Myocyte (in vitro differentiated cells): ENCODE measurements around the gene PRSS1. TPM values are rescaled to one million over a fixed set of nuclear protein-coding genes. Genes with fewer than 3 reads are reported as not detected.
A peak's percentile ranks its signal among the peaks of the same experiment; 100 is the strongest.
"Not testable (repeated sequence)": the region's sequence is repeated elsewhere in the genome, so short reads cannot be mapped to it uniquely, and the experiment has no call there.

Experiments
- DNase-seq: peaks from one replicate; pipeline ENCODE4 v3.0.0-alpha.2; 2012; ENCODE audit warnings: low read depth
- total RNA-seq: library from RNA; depleted of rRNA; stranded (reverse); fragments of >200 nt; gene quantifications from 2 replicates; pipeline ENCODE4 v1.2.3, GENCODE V29; 2014

The PRSS1 gene
- total RNA-seq, 1 donor from 2014 or later, result not detected

DNA sequence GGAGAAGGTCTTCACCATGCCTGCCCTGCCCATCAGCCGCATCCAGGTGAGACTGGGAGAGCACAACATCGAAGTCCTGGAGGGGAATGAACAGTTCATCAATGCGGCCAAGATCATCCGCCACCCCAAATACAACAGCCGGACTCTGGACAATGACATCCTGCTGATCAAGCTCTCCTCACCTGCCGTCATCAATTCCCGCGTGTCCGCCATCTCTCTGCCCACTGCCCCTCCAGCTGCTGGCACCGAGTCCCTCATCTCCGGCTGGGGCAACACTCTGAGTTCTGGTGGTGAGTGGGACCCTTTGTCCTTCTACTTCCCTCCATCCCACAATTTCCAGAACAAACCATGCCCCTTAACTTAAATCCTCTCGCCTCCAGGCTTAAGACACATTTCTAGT, 24.0 kb downstream of the PRSS1 start:
- DNase-seq, result no peak

DNA sequence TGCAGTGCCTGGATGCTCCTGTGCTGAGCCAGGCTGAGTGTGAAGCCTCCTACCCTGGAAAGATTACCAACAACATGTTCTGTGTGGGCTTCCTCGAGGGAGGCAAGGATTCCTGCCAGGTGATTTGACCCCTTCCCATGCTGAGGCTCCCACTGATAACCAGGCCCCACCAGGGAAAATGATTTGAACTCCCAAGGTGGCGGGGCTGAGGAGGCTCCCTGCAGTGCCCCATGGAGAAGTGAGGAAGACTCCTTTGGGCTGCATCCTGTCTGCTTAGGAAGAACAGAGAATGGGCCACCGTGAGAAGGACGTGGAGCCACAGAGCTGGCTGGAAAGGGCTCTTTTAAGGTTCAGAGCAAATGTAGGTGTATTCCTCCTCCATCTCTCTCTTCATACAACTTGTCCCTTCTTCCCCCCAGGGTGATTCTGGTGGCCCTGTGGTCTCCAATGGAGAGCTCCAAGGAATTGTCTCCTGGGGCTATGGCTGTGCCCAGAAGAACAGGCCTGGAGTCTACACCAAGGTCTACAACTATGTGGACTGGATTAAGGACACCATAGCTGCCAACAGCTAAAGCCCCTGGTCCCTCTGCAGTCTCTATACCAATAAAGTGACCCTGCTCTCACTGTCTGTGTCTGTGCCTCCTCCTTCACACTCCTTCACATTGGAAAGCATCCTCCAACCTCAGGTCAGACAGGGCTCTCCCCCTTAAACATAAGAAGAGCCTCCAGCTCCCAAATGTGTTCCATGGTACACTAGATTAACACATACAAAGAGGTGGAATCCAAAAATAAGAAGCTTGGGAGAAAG, 24.9 kb downstream of the PRSS1 start:
- DNase-seq, result no peak

DNA sequence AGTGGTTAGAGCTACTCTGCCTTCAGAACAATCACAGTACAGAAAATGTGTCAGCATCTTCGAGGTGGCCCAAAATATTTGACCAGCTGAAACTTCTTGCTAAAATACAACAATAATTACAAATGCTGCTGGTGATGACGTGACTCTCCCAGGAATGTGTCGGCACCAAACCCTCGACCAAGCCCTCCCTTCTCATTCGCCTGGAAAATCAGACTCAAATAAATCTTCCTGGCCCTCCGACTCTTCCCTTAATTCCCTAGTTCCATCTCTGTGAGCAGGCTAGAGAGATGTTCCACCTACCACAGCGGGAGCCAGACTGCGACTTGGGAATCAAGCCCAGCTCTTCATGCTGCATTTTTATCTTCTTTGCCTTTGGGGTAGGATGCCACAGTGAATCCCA, 25.6 kb downstream of the PRSS1 start:
- DNase-seq, result no peak

DNA sequence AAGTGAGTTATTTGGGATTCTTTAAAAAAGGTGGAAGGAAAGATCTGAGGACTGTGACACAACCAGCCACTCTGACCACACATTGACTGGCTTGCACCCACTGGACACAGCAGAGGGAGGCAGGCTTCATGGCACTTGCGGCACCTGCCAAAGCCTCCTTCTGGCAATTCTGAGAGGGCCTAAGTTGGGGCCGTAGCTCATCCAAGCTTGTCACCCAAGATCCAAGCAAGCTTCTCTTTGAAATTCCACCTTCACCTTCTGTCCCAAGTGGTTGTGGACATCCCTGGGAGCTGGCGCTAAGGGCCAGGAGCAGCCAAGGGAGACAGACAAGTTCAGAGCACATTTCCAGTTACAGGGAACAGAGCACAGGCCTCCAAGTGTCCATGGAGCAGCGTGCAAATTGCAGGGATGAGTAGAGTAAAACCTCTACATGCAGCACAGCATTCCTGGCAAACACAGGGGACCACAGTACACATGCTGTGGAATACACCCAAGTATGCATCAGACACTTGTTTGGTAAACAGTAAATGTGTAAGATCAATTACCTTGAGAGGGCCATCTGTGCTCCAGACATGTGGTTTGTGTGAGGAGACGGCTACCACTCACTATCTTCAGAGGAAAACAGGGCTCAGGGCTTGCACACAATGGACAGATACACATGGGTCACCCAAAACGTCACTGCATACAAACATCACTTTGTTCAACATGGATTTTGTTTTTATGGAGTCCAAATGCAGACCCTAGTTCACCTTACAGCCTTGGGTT, 26.3 kb downstream of the PRSS1 start:
- not testable (repeated sequence) for DNase-seq

DNA sequence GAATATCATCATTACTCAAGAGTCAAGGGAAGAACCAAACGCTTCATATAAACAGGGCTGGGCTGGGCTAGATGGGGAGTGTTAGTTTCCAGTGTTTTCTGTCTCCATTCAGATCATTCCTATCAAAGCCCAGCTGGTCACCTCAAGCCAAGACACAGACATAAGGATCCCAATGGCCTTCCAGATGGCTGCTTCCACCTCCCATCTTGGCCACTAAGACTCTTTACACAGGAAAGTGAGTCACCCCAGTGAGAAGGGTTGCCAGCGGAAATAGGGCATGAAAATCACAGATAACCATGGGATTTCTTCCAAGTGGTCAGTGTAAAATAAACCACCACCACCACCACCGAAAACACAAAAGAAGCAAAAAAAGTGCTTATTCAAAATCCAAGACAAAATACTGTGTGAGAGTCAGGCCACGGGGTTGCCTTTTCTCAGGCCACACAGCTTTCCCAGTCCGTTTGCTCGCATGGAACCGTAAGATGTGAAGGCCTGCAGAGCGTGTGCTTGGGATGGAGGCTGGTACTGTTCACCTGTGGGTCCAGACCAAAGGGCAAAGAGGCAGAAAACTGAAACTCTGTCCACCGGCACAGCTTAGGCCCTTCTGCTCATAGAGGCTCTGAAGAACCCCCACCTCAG, 27.1 kb downstream of the PRSS1 start:
- DNase-seq, result peak; percentile 9

DNA sequence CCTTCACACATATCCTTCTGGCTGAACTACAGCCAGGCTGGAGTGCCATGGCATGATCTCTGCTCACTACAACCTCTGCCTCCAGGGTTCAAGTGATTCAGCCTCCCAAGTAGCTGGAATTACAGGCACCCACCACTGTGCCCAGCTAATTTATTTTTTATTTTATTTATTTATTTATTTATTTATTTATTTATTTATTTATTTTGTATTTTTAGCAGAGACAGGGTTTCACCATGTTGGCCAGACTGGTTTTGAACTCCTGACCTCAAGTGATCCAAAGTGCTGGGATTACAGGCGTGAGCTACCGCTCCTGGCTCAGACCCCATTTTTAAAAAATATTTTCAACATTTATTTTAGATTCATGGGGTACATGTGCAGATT, 27.6 kb downstream of the PRSS1 start:
- not testable (repeated sequence) for DNase-seq

DNA sequence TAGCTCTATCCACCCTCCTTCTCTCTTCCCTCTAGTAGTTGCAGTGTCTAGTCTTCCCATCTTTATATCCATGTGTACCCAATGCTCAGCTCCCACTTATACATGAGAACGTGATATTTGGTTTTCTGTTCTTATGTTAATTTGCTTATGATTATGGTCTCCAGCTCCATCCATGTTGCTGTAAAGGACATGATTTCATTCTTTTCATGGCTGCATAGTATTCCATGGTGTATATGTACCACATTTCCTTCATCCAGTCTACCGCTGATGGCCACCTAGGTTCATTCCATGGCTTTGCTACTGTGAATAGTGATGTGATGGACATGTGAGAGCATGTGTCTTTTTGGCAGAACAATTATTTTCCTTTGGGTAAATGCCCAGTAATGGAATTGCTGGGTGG, 28.0 kb downstream of the PRSS1 start:
- no peak for DNase-seq

DNA sequence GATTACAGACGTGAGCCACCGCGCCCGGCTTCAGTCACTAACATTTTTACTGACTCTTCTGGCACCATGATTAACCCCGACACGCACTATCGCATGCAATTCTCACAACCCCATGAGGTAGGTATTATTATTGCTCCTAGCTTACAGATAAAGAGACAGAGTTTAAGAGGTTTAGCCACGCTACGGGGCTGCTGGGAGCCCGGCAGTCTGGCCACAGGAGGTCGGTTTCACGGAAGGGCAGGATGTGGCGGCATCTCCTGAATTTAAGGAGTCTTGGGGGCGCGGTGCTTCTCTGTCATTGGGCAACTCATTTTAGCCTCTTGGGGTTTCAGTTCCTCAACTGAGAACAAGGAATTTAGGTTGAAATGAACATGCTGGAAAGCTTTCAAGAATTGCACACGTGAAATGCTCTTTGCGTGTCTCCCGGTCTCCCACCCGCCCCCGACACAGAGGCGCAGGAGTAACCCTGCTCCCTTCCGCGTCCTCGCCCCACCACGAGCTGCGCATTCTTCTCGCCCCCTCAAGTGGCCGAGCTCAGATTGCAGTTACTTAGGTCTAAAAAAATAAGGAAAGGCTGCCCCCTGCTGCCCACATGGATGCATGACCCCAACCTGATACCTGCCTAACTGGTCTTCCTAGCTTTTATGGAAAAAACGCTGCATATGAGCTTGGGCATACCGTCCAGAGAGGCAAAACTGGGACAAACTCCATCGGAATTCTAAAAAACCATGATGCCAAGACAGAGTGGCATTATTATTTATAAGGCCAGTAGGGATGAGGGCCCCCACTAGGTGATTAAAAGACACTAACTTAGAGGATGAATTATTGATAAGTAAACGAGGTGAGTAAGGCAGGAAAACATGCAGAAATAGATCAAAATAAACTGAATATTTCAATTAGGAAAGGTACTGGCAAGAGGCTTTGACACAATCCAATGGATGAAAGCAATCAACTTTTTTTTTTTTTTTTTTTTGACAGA, 33.9 kb downstream of the PRSS1 start:
- peak; percentile 95 for DNase-seq

DNA sequence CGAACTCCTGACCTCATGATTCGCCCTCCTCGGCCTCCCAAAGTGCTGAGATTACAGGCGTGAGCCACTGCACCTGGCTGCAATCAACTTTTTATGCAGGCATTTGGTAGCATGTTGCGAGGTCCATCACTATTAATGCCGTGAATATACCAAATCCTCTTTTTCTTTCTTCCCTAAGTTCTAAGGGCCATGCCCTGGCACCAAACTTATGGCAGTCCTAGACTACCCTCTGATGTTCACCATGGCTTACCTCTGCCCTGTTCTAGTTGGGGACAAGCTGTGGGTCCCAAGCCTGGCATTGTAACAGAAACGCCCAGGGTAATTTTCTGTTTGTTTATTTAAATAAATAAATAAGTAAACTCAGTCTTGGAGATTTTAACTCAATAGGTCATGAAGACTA, 34.8 kb downstream of the PRSS1 start:
- DNase-seq, result no peak

DNA sequence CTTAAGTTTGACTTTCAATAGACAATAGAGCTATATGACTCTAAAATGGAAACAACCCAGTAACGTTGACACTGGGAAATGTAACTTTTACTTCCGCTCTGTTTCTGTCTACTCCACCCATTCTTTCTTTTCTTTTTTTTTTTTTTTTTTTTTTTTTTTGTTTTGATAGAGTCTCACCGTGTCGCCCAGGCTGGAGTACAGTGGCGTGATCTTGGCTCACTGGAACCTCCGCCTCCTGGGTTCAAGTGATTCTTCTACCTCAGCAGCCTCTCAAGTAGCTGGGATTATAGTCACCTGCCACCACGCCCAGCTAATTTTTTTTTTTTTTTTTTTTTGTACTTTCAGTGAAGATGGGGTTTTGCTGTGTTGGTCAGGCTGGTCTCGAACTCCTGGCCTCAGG, 35.4 kb downstream of the PRSS1 start:
- no peak for DNase-seq

DNA sequence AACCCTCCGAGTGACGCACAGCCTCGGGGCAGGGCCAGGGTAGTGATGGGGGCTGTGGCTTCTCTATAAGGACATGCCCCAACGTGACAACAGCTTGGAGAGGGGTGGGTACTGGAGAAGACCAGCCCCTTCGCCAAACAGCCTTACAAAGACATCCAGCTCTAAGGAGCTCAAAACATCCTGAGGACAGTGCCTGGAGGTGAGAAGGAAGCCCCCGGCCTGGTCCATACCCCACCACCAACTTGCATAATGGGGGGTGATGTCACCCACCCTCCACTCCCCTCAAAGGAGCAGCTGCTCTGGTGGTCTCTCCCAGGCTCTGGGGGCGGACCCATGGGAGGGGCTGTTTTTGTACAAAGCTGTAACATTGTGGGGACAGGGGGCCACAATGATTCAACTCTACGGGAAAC, 36.6 kb downstream of the PRSS1 start:
- no peak for DNase-seq

DNA sequence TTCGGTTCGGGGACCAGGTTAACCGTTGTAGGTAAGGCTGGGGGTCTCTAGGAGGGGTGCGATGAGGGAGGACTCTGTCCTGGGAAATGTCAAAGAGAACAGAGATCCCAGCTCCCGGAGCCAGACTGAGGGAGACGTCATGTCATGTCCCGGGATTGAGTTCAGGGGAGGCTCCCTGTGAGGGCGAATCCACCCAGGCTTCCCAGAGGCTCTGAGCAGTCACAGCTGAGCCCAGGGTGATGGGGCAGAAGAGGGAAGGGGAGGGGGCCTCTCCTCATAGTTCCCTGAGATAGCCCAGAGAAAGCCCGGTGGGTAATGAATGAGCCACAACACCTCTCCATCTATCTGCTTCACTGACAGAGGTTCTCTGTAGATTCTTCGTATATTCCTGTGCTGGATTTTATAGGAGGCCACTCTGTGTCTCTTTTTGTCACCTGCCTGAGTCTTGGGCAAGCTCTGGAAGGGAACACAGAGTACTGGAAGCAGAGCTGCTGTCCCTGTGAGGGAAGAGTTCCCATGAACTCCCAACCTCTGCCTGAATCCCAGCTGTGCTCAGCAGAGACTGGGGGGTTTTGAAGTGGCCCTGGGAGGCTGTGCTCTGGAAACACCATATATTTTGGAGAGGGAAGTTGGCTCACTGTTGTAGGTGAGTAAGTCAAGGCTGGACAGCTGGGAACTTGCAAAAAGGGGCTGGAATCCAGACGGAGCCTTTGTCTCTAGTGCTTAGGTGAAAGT, 37.9 kb downstream of the PRSS1 start:
- no peak for DNase-seq

DNA sequence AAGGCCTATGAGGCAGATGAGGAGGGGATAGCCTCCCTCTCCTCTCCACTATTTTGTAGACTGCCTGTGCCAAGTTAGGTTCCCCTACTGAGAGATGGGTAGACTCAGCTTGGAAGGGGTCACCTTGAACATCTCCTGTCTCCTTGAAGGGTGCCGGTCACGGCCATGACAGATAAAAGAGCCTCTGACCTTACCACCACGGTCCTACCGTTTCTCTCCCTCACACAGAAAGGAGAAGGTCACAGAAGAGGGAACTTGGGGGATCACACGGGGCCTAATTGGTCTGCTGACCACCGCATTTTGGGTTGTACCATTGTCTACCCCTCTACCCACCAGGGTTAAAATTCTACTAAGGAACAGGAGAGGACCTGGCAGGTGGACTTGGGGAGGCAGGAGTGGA, 38.5 kb downstream of the PRSS1 start:
- DNase-seq, result no peak

DNA sequence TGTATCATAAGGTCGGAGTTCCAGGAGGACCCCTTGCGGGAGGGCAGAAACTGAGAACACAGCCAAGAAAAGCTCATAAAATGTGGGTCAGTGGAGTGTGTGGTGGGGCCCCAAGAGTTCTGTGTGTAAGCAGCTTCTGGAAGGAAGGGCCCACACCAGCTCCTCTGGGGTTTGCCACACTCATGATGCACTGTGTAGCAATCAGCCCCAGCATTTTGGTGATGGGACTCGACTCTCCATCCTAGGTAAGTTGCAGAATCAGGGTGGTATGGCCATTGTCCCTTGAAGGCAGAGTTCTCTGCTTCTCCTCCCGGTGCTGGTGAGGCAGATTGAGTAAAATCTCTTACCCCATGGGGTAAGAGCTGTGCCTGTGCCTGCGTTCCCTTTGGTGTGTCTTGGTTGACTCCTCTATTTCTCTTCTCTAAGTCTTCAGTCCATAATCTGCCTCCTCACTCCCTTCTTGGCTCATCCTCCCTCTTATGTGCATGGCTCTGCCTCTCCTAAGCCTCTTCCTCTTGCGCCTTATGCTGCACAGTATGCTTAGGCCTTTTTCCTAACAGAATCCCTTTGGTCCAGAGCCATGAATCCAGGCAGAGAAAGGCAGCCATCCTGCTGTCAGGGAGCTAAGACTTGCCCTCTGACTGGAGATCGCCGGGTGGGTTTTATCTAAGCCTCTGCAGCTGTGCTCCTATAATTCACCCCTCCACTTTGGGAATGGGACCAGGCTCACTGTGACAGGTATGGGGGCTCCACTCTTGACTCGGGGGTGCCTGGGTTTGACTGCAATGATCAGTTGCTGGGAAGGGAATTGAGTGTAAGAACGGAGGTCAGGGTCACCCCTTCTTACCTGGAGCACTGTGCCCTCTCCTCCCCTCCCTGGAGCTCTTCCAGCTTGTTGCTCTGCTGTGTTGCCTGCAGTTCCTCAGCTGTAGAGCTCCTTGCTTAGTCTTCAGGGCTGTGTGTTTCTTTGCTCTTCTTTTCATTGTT, 39.3 kb downstream of the PRSS1 start:
- no peak for DNase-seq

DNA sequence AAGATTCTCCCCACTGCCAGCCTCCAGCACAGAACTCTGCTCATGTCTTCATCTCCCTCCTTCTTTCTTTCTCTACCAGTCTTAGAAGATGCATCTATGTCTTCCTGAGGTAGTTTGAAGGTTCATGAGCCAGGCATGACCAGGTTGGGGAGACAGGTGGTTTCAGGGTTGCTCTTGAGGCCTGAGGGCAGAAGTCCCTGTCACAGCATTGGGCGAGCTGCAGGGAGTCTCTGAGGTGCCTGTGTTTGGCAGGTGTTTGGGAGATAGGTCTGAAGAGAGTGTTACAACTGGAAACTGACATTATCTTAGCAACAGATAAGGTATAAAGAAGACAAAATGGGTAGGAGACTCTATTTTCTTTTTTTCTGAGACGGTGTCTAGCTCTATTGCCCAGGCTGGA, 40.2 kb downstream of the PRSS1 start:
- no peak for DNase-seq

DNA sequence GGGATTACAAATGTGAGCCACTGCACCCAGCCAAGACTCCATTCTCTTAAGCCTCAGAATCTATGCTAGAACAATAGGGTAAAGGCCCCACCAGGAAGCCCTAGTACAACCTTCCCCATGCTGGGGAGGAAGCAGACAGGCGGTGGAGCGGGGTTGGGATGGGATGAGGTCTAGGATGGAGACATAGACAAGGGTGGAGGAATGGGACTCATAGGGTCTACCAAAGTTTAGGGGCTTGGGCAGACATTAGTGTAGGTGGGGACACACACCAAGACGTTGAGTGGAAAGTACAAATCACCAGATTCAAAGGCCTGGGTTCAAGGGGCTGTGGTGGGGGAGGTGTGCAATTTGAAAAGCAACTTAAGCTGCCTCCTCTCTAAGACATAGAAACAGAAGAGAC, 40.8 kb downstream of the PRSS1 start:
- no peak for DNase-seq

DNA sequence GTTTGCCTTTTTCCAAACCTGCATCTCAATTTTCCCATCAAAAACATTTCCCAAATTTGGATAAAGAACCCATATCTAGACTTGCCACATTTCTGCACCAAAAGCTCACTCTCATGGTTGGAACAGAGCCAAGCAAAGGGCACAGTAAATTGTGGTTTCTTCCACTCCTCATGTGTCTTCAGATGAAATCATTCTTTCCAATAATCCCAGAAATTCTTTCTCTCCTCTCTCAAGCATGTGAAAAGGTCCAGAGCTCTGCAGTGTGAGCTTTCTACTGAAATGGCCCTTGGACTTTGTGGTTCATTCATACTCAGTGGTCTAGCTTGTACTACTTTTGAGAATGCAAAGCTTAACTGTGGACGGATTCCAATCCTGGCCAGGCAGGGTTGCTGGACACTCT, 41.3 kb downstream of the PRSS1 start:
- DNase-seq, result peak; percentile 24

DNA sequence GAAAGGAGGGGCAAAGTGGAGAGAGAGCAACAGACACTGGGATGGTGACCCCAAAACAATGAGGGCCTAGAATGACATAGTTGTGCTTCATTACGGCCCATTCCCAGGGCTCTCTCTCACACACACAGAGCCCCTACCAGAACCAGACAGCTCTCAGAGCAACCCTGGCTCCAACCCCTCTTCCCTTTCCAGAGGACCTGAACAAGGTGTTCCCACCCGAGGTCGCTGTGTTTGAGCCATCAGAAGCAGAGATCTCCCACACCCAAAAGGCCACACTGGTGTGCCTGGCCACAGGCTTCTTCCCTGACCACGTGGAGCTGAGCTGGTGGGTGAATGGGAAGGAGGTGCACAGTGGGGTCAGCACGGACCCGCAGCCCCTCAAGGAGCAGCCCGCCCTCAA, 42.2 kb downstream of the PRSS1 start:
- no peak for DNase-seq

DNA sequence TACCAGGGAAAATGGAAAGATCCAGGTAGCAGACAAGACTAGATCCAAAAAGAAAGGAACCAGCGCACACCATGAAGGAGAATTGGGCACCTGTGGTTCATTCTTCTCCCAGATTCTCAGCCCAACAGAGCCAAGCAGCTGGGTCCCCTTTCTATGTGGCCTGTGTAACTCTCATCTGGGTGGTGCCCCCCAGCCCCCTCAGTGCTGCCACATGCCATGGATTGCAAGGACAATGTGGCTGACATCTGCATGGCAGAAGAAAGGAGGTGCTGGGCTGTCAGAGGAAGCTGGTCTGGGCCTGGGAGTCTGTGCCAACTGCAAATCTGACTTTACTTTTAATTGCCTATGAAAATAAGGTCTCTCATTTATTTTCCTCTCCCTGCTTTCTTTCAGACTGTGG, 42.9 kb downstream of the PRSS1 start:
- DNase-seq, result no peak
